OCI-LY7 (cell line): Measurements from ENCODE around the gene TULP4. TPM values are rescaled to one million over a fixed set of nuclear protein-coding genes. Genes with fewer than 3 reads are reported as not detected.

Experiments used
- BruUV-seq: library from RNA; stranded (reverse); fragments of 400-500 nt; replicated peaks from 2 replicates; lab custom pipeline; 2021; lab: Mats Ljungman, UMichigan
- CTCF ChIA-PET: fragments of 300-600 bp; sonication (Branson Sonifier 250); formaldehyde crosslinking; loops from one replicate; lab custom pipeline; 2022; ENCODE audit warnings: antibody characterized with exemption; ENCODE audit not compliant: unreplicated experiment; lab: Charles Lee
- POLR2A ChIA-PET: fragments of 300-600 bp; sonication (Branson Sonifier 250); formaldehyde crosslinking; loops from one replicate; lab custom pipeline; 2022; ENCODE audit warnings: antibody characterized with exemption; lab: Charles Lee
- DNase-seq: peaks from one replicate; pipeline ENCODE4 v3.0.0-alpha.2; 2015; ENCODE audit warnings: low spot score
- H2AFZ ChIP-seq: fragments of 200-600 bp; sonication (generic), shearing (Covaris generic); 2 replicates; pipeline ENCODE4 v1.6.1; 2014; ENCODE audit warnings: mild to moderate bottlenecking, antibody characterized with exemption, low read length, moderate library complexity
- H3K27ac ChIP-seq: fragments of 200-600 bp; sonication (generic); 2 replicates; pipeline ENCODE4 v1.5.1; 2014; ENCODE audit warnings: mixed run types, low read depth, mild to moderate bottlenecking, moderate library complexity, low read length, inconsistent platforms; ENCODE audit not compliant: poor library complexity, severe bottlenecking
- H3K36me3 ChIP-seq: fragments of 200-600 bp; sonication (generic); 2 replicates; pipeline ENCODE4 v1.6.1; 2014; ENCODE audit warnings: mild to moderate bottlenecking, antibody characterized with exemption, low read length, moderate library complexity, mixed read lengths; ENCODE audit not compliant: insufficient read depth
- H3K4me1 ChIP-seq: fragments of 200-600 bp; sonication (generic); 2 replicates; pipeline ENCODE4 v1.5.1; 2014; ENCODE audit warnings: mild to moderate bottlenecking, low read length; ENCODE audit not compliant: insufficient read depth, poor library complexity, severe bottlenecking
- H3K4me2 ChIP-seq: fragments of 200-600 bp; sonication (generic); 2 replicates; pipeline ENCODE4 v1.6.1; 2014; ENCODE audit warnings: mild to moderate bottlenecking, low read length
- H3K4me3 ChIP-seq: fragments of 200-600 bp; sonication (generic); 2 replicates; pipeline ENCODE4 v1.5.1; 2014; ENCODE audit warnings: mild to moderate bottlenecking, low read depth, low read length; ENCODE audit not compliant: poor library complexity, severe bottlenecking
- H3K79me2 ChIP-seq: fragments of 200-600 bp; sonication (generic); 2 replicates; pipeline ENCODE4 v1.6.1; 2016; ENCODE audit warnings: low read depth, mild to moderate bottlenecking, low read length, moderate library complexity, mixed read lengths; ENCODE audit not compliant: insufficient read depth
- H3K9me2 ChIP-seq: fragments of 200-600 bp; sonication (generic); 2 replicates; pipeline ENCODE4 v1.6.1; 2016; ENCODE audit warnings: mild to moderate bottlenecking, low read length, mixed read lengths; ENCODE audit not compliant: insufficient read depth
- H3K9me3 ChIP-seq: fragments of 200-600 bp; sonication (generic); 2 replicates; pipeline ENCODE4 v1.6.1; 2014; ENCODE audit warnings: mild to moderate bottlenecking, mixed run types, low read length, mixed read lengths
- H4K20me1 ChIP-seq: fragments of 200-600 bp; sonication (generic); 2 replicates; pipeline ENCODE4 v1.6.1; 2014; ENCODE audit warnings: mild to moderate bottlenecking, antibody characterized with exemption, low read length, moderate library complexity, mixed read lengths; ENCODE audit not compliant: insufficient read depth
- CTCF ChIP-seq: fragments of 200-600 bp; sonication (generic); conservative IDR thresholded peaks from 2 replicates; pipeline ENCODE4 v1.5.1; 2014; ENCODE audit warnings: mild to moderate bottlenecking, antibody characterized with exemption, low read length, moderate library complexity, mixed read lengths
- EZH2phosphoT487 ChIP-seq: fragments of 200-600 bp; sonication (generic); IDR thresholded peaks from 2 replicates; pipeline ENCODE4 v1.6.1; 2018; ENCODE audit warnings: low read depth, borderline replicate concordance, mild to moderate bottlenecking, mixed run types, antibody characterized with exemption, low read length, moderate library complexity, mixed read lengths
- intact Hi-C: fragments of 100-400 bp; cut with micrococcal nuclease; formaldehyde crosslinking; loops from one replicate; pipeline ENCODE4 v1.10.0; 2022; ENCODE audit not compliant: unreplicated experiment
- total RNA-seq, 2 experiments: library from RNA; depleted of rRNA in 1 of 2; stranded (reverse); fragments of >200 nt in 1 of 2; shearing (Covaris generic) in 1 of 2; gene quantifications; 2 replicates each; pipeline ENCODE4 v1.2.3, GENCODE V29; 2014 to 2022

The TULP4 gene
- total RNA-seq, 2 experiments from 2014 or later, result 62.1 to 64.8 TPM

GRCh38 chr6:158445426-158446085, 133.3 kb downstream of the TULP4 start:
- CTCF ChIA-PET, result no interaction called here

GRCh38 chr6:158448856-158449255, 136.6 kb downstream of the TULP4 start:
- Histone ChIP-seq H3K4me3 (no peak overlapping the region), H3K27ac (no peak overlapping the region), H3K9me2 (no peaks in the 10 kb centered on the region), H3K36me3 (peaks cover 11% of the 10 kb centered on the region), H3K4me1 (no peaks in the 10 kb centered on the region), H3K9me3 (no peaks in the 10 kb centered on the region), H3K4me2 (no peak overlapping the region), H2AFZ (no peak overlapping the region), H4K20me1 (no peaks in the 10 kb centered on the region), H3K79me2 (no peaks in the 10 kb centered on the region)
- no peak for DNase-seq
- ChIA-PET CTCF (no interaction called here), POLR2A (interaction anchor here (0.5 kb wide), 1 partner anchor 426 kb away, joined by 3 read pairs; no protein-coding TSS in a partner anchor)
- TF ChIP-seq CTCF (no peak), EZH2phosphoT487 (no peak)
- BruUV-seq, result no TSS peak
- intact Hi-C loops, result no loop called here

More at GRCh38 chr6:158445426-158446085, 133.3 kb downstream of the TULP4 start:
- POLR2A ChIA-PET, result no interaction called here
- Histone ChIP-seq H3K4me3 (no peak overlapping the region), H2AFZ (no peak overlapping the region), H3K79me2 (no peaks in the 10 kb centered on the region), H3K36me3 (no peaks in the 10 kb centered on the region), H3K4me1 (peaks cover 1% of the 10 kb centered on the region), H3K9me3 (no peaks in the 10 kb centered on the region), H3K27ac (no peak overlapping the region), H3K4me2 (no peak overlapping the region), H4K20me1 (no peaks in the 10 kb centered on the region), H3K9me2 (no peaks in the 10 kb centered on the region)
- no peak for DNase-seq
- intact Hi-C loops, result no loop called here
- TF ChIP-seq CTCF (no peak), EZH2phosphoT487 (no peak)
- no TSS peak for BruUV-seq

GRCh38 chr6:158452191-158452590, 139.9 kb downstream of the TULP4 start:
- no peaks in the 10 kb centered on the region for H3K9me3 ChIP-seq
- no peaks in the 10 kb centered on the region for H4K20me1 ChIP-seq
- H3K36me3 ChIP-seq, result peaks cover 11% of the 10 kb centered on the region
- H3K79me2 ChIP-seq, result no peaks in the 10 kb centered on the region
- intact Hi-C loops, result no loop called here
- no peaks in the 10 kb centered on the region for H3K4me1 ChIP-seq
- no peak for DNase-seq
- BruUV-seq, result no TSS peak
- no peak overlapping the region for H3K4me2 ChIP-seq
- H2AFZ ChIP-seq, result no peak overlapping the region
- no peak overlapping the region for H3K27ac ChIP-seq
- CTCF ChIA-PET, result no interaction called here
- no peaks in the 10 kb centered on the region for H3K9me2 ChIP-seq
- POLR2A ChIA-PET, result no interaction called here
- TF ChIP-seq CTCF (no peak), EZH2phosphoT487 (no peak)
- no peak overlapping the region for H3K4me3 ChIP-seq
